SW480 (cell line): ENCODE measurements around the gene CD36.

Experiments
- DNase-seq: peaks from one replicate; pipeline ENCODE4 v3.0.0-alpha.2; 2016; ENCODE audit warnings: low spot score

Gene CD36

DNA sequence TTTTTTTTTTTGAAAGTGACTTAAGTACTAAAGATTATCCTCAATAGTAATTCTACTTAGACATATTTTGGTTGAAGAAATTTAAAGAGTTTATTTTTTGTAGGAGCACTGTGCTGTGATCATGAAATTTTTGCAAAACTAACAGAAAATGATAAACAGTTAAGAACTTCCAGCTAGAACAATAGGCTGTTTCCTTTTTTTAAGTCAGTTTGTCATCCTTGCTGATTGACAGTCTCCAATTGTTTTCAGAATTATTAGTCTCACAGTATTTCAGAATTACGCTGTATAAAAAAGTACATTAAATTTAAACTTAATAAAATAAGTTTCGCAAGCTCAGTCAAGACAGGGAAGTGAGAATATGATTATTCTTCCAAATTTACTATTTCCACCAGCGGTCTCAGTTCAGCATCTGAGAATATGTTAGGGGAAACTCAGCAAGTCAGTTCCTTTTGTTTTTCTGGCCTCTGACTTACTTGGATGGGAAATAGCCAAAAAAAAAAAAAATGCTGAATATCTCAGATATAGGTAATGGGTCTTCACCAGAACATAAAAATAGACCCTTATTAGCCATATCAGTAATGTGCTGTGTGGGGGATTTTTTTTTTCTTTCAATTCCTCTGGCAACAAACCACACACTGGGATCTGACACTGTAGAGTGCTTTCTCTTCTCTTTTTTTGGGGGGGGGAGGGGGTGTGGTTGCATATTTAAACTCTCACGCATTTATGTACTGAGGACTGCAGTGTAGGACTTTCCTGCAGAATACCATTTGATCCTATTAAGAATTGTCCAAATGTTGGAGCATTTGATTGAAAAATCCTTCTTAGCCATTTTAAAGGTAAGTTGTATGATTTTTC is at the start of gene CD36:
CD36 (plus strand) TSS at position 732 of the 855 bp plus-strand sequence. CDS start 8,099 bp downstream, outside the sequence.
- no peak for DNase-seq

- no peak for DNase-seq
Measured at GRCh38 chr7:80589631-80590030, 48.8 kb upstream of the CD36 start.

DNA sequence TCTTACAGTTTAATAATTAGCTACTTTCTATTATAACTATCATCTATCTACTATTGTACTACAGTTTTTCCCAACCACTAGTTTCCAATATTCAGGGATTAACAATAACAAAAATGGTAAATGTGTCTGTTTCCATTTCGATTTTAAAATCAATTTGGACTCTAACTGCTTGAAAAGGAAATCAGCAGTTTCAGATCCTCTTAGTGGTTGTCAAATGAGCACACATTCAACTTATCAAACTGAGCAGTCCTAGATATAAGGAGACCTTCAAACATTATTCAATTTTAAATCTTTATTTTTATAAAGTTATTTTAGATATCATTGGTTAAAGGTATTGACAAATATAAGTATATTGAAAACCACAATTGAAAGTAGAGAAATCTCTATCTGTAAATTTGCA is 46.8 kb upstream of the CD36 start:
- no peak for DNase-seq

DNA sequence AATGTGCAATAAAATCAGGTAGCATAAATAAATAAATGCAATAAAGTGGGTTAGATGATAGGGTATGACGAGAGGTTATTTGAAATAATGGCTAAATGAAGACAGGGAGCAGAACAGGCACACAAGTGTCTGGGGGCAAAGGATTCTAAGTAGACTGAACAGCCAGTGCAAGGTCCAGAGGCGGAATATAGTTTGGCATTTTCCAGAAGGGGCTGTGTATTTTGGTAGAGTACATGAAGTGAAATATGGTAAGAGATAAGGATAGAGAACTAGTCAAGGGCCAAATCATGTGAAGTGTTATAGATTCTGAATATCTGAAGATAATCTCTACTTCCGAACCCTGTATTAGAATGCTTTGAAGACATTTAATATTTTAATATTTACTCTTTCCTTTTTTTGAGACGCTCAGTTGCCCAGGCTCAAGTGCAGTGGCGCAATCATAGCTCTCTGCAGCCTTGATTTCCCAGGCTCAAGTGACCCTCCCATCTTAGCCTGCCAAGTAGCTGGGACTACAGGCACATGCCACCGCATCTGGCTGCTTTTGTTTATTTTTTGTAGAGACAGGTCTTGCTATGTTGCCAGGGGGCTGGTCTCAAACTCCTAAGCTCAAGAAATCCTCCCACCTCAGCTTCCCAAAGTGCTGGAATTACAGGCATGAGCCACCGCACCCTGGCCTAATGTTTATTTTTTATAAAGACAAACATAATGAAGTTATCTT is 44.4 kb upstream of the CD36 start:
- DNase-seq: no peak

DNA sequence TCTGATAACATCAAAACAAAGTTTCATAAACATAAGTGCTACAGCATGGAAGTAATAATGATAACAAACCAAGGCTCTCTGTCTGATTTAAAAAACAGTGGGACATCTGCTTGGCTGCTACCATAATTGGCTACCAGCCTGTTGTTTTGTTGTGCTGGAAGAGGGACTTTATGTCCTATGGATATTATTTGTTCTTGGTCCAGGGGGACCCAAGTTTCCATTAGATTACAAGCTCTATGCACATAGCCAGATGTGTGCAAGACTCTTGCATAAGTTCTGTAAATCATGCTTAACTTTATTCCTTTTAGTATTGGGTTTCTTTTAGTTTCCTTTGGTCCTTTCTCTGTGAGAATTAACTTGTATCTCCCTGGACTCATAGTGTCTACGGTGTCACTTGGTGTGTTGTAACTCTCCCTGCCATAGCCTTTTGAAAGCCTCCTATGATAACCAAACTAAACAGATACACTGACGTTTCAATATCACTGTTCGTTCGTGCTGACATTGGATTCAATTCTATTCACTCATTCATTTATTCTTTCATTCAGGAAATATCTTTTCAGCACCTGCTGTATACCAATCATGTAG is 41.4 kb upstream of the CD36 start:
- DNase-seq: no peak

DNA sequence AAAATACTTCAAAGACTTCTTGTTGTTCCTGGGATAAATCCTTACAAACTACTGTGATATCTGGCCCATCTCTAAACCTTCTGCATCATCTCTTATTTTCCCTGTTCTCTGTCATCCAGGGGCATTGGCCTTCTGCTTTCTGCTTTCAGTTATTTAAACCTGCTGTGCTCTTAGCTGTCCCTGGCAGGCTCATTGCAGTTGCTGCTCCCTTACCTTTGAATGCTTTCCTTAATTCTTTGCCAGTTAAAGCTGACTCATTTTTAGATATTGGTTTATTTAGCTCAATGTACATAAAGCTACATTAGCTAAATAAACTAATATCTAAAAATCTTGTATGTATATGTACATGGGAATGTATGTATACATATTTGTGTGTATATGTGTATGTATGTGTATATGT is 40.6 kb upstream of the CD36 start:
- DNase-seq: no peak

GRCh38 chr7:80600046-80600445 is 38.4 kb upstream of the CD36 start:
- DNase-seq: no peak

- DNase-seq: no peak
Measured at GRCh38 chr7:80601999-80602398, 36.4 kb upstream of the CD36 start.

DNA sequence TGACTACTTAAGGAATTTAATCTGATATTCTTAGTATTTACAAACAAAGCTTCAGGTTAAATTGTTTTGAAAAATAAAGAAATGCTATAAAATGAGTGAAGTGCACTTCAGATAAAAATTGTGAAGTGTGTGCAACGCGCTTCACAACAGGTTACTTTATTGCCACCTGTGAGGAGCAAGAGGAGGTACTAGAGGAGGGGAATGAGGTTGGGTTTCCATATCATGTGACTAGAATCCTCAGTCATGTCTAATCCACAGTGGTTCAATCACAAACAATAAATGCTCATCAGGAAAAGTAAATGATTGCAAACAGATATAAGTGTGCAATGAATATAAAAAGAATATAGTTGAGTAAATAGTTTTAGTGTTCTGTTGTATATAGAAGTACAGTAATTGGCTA is 34.5 kb upstream of the CD36 start:
- no peak for DNase-seq

DNA sequence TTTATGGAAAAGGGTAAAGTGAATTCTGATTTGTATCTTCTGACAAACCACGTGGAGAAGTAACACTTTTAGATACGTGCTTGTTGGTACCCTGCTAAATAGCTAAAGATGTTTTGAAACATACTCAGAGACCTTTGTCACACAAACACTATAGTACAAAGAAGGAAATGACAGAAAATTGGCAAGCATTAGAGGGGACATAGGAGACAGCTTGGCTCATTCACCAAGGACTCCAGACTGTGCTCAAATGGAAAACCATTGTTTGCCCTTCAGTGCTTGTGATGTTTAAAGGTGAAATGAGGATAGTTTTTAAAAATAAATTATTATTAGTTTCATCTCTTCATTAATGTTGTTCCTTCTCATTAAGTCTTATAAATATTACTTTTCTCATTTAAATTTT is 34.0 kb upstream of the CD36 start:
- no peak for DNase-seq

DNA sequence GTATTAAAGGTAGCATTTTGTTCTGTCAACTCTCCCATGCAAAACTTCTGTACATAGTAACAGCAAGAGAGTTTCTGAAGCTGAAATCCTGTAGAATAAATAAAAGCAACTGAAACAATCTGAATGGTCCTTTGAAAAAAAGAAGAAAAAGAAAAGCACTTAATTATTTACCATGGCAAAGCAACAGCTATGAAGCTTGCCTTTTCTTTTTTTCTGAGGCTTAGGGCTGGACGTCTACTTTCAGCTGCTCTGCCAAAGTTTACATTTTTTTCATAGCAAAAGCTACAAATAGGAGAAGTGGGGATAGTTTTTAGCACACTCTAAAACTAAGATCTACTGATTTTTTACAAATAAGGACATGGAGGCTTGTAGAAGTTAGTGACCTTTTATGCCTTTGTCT is 31.3 kb upstream of the CD36 start:
- DNase-seq: no peak

GRCh38 chr7:80608336-80608735 is 30.1 kb upstream of the CD36 start:
- no peak for DNase-seq

DNA sequence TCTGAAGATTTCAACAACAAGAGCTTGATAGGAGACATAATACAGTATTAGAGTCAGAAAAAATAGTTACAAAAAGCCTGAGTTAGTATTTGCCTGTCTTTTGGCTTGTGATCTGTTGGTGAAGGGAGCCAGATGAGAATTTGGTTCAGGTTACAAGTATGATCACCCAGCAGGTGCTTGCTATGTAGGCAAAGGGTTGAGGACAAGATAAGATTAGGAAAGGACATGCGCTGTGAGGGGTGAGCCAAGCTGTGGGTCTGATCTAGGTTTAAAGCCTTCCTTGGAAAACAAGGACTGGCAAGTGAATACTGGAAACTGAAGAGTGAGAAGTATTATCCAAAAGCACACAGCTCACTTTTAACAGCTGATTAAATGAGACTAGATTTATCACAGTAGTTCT is 28.7 kb upstream of the CD36 start:
- DNase-seq: no peak

- no peak for DNase-seq
Measured at GRCh38 chr7:80611353-80611752, 27.1 kb upstream of the CD36 start.

DNA sequence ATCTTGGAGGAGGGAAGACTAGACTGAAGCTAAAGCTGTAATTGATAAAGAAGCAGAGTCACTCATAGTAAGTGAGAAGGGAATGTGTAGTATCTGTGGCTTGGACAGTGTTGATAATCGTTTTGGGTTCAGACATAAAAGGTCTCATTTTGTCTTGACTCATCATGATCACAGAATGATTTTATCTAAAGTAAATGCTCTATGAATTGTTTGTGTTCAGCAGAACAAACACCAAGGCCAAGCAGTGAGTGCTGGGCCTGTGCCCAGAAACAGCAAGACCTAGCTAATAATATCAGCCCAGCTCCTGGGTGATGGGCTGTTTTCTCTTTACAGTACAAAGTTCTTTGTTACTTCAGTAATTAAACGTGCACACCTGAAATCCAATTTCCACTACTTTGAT is 26.7 kb upstream of the CD36 start:
- no peak for DNase-seq

DNA sequence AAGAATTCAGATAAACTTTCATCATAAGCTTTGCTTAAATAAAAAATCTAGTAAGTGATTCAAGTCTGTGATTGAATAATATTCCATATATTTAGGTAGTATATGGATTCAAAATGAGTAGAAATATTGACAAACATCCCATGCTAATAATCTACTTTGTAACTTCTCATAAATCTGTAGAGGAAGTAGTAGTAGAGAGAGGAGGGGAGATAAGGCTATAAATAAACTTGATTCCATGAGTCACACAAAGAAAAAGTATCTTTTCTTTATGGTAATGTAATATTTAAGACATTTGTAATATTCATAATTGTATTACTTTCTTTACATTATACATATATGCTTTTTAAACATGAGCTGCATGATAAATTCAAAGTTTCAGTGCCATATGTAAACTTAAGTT is 25.6 kb upstream of the CD36 start:
- DNase-seq: no peak

- no peak for DNase-seq
Measured at GRCh38 chr7:80613519-80613918, 24.9 kb upstream of the CD36 start.

GRCh38 chr7:80614851-80615271 is 23.6 kb upstream of the CD36 start:
- peak; percentile 60 for DNase-seq

- no peak for DNase-seq
Measured at GRCh38 chr7:80618096-80618495, 20.3 kb upstream of the CD36 start.

- DNase-seq: no peak
Measured at GRCh38 chr7:80619741-80620140, 18.7 kb upstream of the CD36 start.

GRCh38 chr7:80622541-80622940 is 15.9 kb upstream of the CD36 start:
- DNase-seq: no peak

- no peak for DNase-seq
Measured at GRCh38 chr7:80623503-80624252, 14.8 kb upstream of the CD36 start.
